Neural crest cell (in vitro differentiated cells): ENCODE results near the gene SPECC1. TPM values are rescaled to one million over a fixed set of nuclear protein-coding genes. Genes with fewer than 3 reads are reported as not detected.
"Not testable (repeated sequence)": the region's sequence is repeated elsewhere in the genome, so short reads cannot be mapped to it uniquely, and the experiment has no call there.

ENCODE experiments used
- DNase-seq: peaks from one replicate; pipeline ENCODE4 v3.0.0; 2021; ENCODE audit warnings: low read depth, mixed read lengths, low spot score
- H3K27ac Mint-ChIP-seq: one replicate; pipeline ENCODE4 v1.8.0; 2021; ENCODE audit warnings: mild to moderate bottlenecking, mixed read lengths; ENCODE audit not compliant: unreplicated experiment
- H3K27me3 Mint-ChIP-seq: 2 replicates; pipeline ENCODE4 v1.8.0; 2021; ENCODE audit warnings: low read depth, mild to moderate bottlenecking, mixed read lengths
- H3K36me3 Mint-ChIP-seq: 2 replicates; pipeline ENCODE4 v1.8.0; 2021; ENCODE audit warnings: low read depth, mild to moderate bottlenecking, mixed read lengths
- H3K4me1 Mint-ChIP-seq: 2 replicates; pipeline ENCODE4 v1.8.0; 2021; ENCODE audit warnings: mixed read lengths
- H3K4me3 Mint-ChIP-seq: one replicate; pipeline ENCODE4 v1.8.0; 2021; ENCODE audit warnings: mild to moderate bottlenecking, mixed read lengths
- H3K9me3 Mint-ChIP-seq: 2 replicates; pipeline ENCODE4 v1.8.0; 2021; ENCODE audit warnings: mixed read lengths
- total RNA-seq: library from RNA; stranded (reverse); gene quantifications from 2 replicates; pipeline ENCODE4 v1.2.1, GENCODE V29; 2021
- TF ChIP-seq, protein P1 (sequence below): fragments of 200-600 bp; sonication (generic); conservative IDR thresholded peaks from 2 replicates; pipeline ENCODE4 v1.5.0; 2021; ENCODE audit warnings: antibody characterized with exemption, mild to moderate bottlenecking

Gene SPECC1
- total RNA-seq, 1 donor from 2014 or later = 71.0 TPM

DNA sequence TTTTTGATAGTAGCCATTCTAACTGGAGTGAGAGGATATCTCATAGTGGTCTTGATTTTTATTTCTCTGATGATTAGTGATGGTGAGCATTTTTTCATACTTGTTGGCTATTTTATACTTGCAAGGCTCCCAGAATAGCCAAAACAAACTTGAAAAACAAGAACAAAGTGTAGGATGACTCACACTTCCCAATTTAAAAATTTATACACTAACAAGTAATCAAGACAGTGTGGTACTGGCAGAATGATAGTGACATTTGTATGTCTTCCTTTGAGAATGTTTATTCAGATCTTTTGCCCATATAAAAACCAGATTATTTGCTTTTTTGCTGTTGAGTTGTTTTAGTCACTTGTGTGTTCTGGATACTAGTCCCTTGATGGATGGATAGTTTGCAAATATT lies 17.8 kb downstream of the SPECC1 start:
- Mint-ChIP-seq H3K27me3 (peaks cover 18% of the 10 kb centered on the region), H3K4me3 (no peak overlapping the region), H3K27ac (no peak overlapping the region), H3K4me1 (no peaks in the 10 kb centered on the region), H3K9me3 (no peaks in the 10 kb centered on the region), H3K36me3 (no peaks in the 10 kb centered on the region)
- TF ChIP-seq, protein P1, sequence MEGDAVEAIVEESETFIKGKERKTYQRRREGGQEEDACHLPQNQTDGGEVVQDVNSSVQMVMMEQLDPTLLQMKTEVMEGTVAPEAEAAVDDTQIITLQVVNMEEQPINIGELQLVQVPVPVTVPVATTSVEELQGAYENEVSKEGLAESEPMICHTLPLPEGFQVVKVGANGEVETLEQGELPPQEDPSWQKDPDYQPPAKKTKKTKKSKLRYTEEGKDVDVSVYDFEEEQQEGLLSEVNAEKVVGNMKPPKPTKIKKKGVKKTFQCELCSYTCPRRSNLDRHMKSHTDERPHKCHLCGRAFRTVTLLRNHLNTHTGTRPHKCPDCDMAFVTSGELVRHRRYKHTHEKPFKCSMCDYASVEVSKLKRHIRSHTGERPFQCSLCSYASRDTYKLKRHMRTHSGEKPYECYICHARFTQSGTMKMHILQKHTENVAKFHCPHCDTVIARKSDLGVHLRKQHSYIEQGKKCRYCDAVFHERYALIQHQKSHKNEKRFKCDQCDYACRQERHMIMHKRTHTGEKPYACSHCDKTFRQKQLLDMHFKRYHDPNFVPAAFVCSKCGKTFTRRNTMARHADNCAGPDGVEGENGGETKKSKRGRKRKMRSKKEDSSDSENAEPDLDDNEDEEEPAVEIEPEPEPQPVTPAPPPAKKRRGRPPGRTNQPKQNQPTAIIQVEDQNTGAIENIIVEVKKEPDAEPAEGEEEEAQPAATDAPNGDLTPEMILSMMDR = no peak
- DNase-seq = no peak

DNA sequence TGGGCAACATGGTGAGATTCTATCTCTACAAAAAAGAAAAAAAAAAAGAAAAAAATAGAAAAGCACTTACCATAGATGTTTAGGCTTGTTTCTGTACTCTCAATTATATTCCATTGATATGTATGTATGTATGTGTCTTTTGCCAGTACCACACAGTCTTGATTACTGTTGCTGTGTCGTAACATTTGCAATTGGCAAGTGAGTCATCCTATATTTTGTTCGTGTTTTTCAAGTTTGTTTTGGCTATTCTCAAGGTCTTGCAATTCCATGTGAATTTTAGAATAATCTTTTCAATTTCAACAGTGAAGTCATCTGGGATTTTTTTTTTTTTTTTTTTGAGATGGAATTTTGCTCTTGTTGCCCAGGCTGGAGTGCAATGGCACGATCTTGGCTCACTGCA lies 19.3 kb downstream of the SPECC1 start:
- Mint-ChIP-seq H3K4me3 (no peak overlapping the region), H3K27ac (no peak overlapping the region), H3K27me3 (peaks cover 15% of the 10 kb centered on the region), H3K9me3 (no peaks in the 10 kb centered on the region), H3K4me1 (no peaks in the 10 kb centered on the region), H3K36me3 (no peaks in the 10 kb centered on the region)
- TF ChIP-seq, protein P1 = no peak
- DNase-seq = no peak

DNA sequence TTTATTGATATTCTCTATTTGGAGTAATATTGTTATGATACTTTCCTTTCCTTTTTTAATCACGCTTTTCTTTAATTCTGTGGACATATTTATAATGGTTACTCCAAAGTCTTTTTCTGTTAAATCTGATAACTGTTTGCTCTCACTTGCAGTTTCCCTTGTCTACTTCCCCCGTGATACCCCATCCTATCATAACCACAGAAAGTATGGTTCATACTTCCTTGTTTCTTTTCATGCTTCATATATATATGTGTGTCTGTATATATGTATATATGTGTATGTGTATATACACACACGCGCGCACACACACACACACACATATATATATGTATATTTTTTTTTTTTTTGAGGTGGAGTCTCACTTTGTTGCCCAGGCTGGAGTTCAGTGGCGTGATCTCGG lies 23.5 kb downstream of the SPECC1 start:
- Mint-ChIP-seq H3K4me1 (no peaks in the 10 kb centered on the region), H3K27me3 (no peaks in the 10 kb centered on the region), H3K36me3 (no peaks in the 10 kb centered on the region), H3K27ac (no peak overlapping the region), H3K4me3 (no peak overlapping the region), H3K9me3 (no peaks in the 10 kb centered on the region)
- DNase-seq = no peak
- TF ChIP-seq, protein P1 = no peak

DNA sequence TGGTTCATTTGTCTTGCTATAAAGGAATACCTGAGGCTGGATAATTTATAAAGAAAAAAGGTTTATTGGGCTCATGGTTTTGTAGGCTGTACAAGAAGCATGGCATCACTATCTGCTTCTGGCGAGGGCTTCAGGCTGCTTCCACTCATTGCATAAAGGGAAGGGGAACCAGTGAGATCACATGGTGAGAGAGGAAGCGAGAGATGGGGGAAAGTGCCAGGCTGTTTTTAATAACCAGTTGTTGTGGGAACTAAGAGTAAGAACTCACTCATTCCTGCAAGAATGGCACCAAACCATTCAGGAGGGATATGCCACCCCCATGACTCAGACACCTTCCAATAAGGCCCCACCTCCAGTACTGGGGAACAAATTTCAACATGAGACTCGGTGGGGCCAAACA lies 24.3 kb downstream of the SPECC1 start:
- DNase-seq = no peak
- H3K4me3 Mint-ChIP-seq = no peak overlapping the region

DNA sequence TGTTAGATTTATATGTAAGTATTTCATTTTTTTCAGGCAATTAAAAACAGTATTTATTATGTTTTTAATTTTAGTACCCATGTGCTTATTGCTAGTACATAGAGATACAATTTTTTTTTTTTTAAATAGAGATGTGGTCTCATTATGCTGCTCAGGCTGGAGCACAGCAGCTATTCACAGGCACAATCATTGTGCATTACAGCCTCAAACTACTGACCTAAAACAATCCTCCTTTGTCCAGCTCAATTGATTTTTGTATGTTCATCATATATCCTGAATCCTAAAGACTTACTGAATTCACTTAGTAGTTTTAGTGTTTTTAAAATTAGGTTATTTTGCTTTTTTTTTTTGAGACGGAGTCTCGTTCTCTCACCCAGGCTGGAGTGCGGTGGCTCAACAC lies 26.3 kb downstream of the SPECC1 start:
- Mint-ChIP-seq H3K27ac (no peak overlapping the region), H3K4me3 (no peak overlapping the region), H3K4me1 (no peaks in the 10 kb centered on the region), H3K27me3 (no peaks in the 10 kb centered on the region), H3K9me3 (no peaks in the 10 kb centered on the region), H3K36me3 (no peaks in the 10 kb centered on the region)
- no peak for DNase-seq
- TF ChIP-seq, protein P1 = no peak

More for the DNA sequence above, 24.3 kb downstream of the SPECC1 start:
- no peaks in the 10 kb centered on the region for H3K36me3 Mint-ChIP-seq
- no peaks in the 10 kb centered on the region for H3K4me1 Mint-ChIP-seq
- H3K27me3 Mint-ChIP-seq = no peaks in the 10 kb centered on the region
- no peak overlapping the region for H3K27ac Mint-ChIP-seq
- TF ChIP-seq, protein P1 = no peak
- H3K9me3 Mint-ChIP-seq = no peaks in the 10 kb centered on the region

DNA sequence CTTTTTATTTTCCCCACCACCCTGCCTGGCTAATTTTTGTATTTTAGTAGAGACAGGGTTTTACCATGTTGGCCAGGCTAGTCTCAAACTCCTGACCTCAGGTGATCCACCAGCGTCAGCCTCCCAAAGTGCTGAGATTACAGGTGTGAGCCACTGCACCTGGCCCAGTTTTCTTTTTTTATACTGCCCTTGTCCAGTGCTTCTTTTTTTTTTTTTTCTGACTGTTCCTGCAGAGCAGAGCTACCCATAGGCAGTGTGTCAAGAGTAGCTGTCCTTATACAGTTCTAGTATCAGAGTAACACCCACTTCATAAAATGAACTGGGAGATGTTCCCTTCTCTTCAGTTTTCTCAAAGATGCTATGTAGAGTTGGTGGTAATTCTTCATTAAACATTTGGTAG lies 28.1 kb downstream of the SPECC1 start:
- not testable (repeated sequence) for H3K36me3 Mint-ChIP-seq, H3K9me3 Mint-ChIP-seq, H3K4me3 Mint-ChIP-seq, H3K27me3 Mint-ChIP-seq, DNase-seq, H3K27ac Mint-ChIP-seq, H3K4me1 Mint-ChIP-seq
